Measurements from ENCODE around the gene SLC16A13. TPM values are rescaled to one million over a fixed set of nuclear protein-coding genes. Genes with fewer than 3 reads are reported as not detected.

The SLC16A13 gene
- total and polyA plus RNA-seq, 2 donors (not counting 3 experiments of a cell fraction or from before 2014, with no cell fraction given): 16.8 to 24.7 TPM

- Histone ChIP-seq H2AFZ (ENCODE audit: low read depth, low read length) (no peak overlapping the region), H3K27me3 (ENCODE audit: control insufficient read depth in 2 of 2, insufficient read depth in 2 of 2, low read length in 2 of 2) (no peaks in the 10 kb centered on the region), H3K9ac (replicated peaks; ENCODE audit: extremely low read depth, insufficient read depth, low read length) (no peak overlapping the region), H3K4me3 (replicated peaks in 1 of 3; ENCODE audit: insufficient read depth in 1 of 3, low read depth in 1 of 3, low read length in 3 of 3) (peak overlapping the region in 1 of 3 experiments; percentile 9), H3K9me3 (replicated peaks; ENCODE audit: control insufficient read depth, insufficient read depth, low read length) (no peaks in the 10 kb centered on the region), H3K4me1 (ENCODE audit: control insufficient read depth, extremely low read depth, insufficient read depth, low read length) (peaks cover 63% of the 10 kb centered on the region), H3K79me2 (ENCODE audit: control insufficient read depth, insufficient read depth, low read length) (peaks cover 53% of the 10 kb centered on the region), H3K36me3 (ENCODE audit: control insufficient read depth in 2 of 2, extremely low read depth in 1 of 2, insufficient read depth in 2 of 2, low read length in 2 of 2) (peaks cover 31 to 42% of the 10 kb centered on the region in 2 experiments), H3K9me1 (replicated peaks; ENCODE audit: control insufficient read depth, extremely low read depth, insufficient read depth, low read length) (no peaks in the 10 kb centered on the region), H3K4me2 (ENCODE audit: insufficient read depth, low read length) (peak overlapping the region; percentile 42), H3K27ac (ENCODE audit: insufficient read depth, low read depth, low read length) (peak overlapping the region; percentile 98), H4K20me1 (replicated peaks; ENCODE audit: control insufficient read depth, extremely low read depth, insufficient read depth, low read length) (no peaks in the 10 kb centered on the region)
- POLR2A ChIA-PET: interaction anchor here (1.2 to 1.7 kb wide), 2 partner anchors 8 to 10 kb away, joined by 3 to 8 read pairs; partner anchors contain the start of gene SLC16A13
- BruUV-seq (replicated peaks): no TSS peak
- TF ChIP-seq POLR2A (IDR thresholded peaks at IDR 0.05; ENCODE audit: low read depth, low read length) (peak; percentile 51), MYC (IDR thresholded peaks at IDR 0.05; ENCODE audit: low read depth, low read length) (no peak), GATA2 (IDR thresholded peaks at IDR 0.05; ENCODE audit: insufficient read depth, insufficient read length, low read depth, low read length) (no peak), POLR2AphosphoS5 (IDR thresholded peaks at IDR 0.05; ENCODE audit: insufficient read depth, low read depth, low read length) (peak; percentile 46), EZH2 (IDR thresholded peaks at IDR 0.05; ENCODE audit: borderline replicate concordance, low read depth, low read length, severe bottlenecking) (no peak), CTCF (IDR thresholded peaks at IDR 0.05; ENCODE audit: extremely low read depth in 1 of 2, insufficient read depth in 1 of 2, low read depth in 1 of 2, low read length in 2 of 2) (no peak)
- CTCF ChIA-PET: interaction anchor here (0.6 to 1.4 kb wide), 8 partner anchors 8 to 189 kb away, joined by 3 to 7 read pairs (median 3); partner anchors contain the start of gene SLC16A13
- dilution Hi-C loops (cut with MboI; ENCODE audit: extremely low pct_ligation_motif_present, low sequenced_read_pairs) (no loop called here), intact Hi-C loops (cut with micrococcal nuclease) (loop anchor here (10.0 kb wide), 1 partner anchor 827 kb away; the partner anchor contains the start of genes CYB5D1, NAA38 and TMEM88)
- DNase-seq (ENCODE audit: low read depth, low spot score) (no peak), FAIRE-seq (no peak)
Measured at GRCh38 chr17:7027335-7027734, 8.5 kb upstream of the SLC16A13 start.
